GM18909 (cell line): ENCODE results near the gene VAV2.

Experiments used
- ATAC-seq: cut with Tn5 transposase; IDR thresholded peaks from one replicate; pipeline ENCODE4 v1.9.1; 2021; ENCODE audit warnings: mild to moderate bottlenecking; ENCODE audit not compliant: unreplicated experiment, poor library complexity

The VAV2 gene

GRCh38 chr9:133981958-133982681 lies 10.0 kb downstream of the VAV2 start:
- no peak for ATAC-seq

- no peak for ATAC-seq
Measured at GRCh38 chr9:133981589-133981957, 10.6 kb downstream of the VAV2 start.

GRCh38 chr9:133980864-133981588 lies 11.1 kb downstream of the VAV2 start:
- ATAC-seq, result no peak

GRCh38 chr9:133979921-133980863 lies 11.9 kb downstream of the VAV2 start:
- no peak for ATAC-seq

- ATAC-seq, result peak; percentile 54
Measured at GRCh38 chr9:133979273-133979920, 12.7 kb downstream of the VAV2 start.

- no peak for ATAC-seq
Measured at GRCh38 chr9:133978899-133979272, 13.2 kb downstream of the VAV2 start.

- ATAC-seq, result no peak
Measured at GRCh38 chr9:133978226-133978898, 13.8 kb downstream of the VAV2 start.

DNA sequence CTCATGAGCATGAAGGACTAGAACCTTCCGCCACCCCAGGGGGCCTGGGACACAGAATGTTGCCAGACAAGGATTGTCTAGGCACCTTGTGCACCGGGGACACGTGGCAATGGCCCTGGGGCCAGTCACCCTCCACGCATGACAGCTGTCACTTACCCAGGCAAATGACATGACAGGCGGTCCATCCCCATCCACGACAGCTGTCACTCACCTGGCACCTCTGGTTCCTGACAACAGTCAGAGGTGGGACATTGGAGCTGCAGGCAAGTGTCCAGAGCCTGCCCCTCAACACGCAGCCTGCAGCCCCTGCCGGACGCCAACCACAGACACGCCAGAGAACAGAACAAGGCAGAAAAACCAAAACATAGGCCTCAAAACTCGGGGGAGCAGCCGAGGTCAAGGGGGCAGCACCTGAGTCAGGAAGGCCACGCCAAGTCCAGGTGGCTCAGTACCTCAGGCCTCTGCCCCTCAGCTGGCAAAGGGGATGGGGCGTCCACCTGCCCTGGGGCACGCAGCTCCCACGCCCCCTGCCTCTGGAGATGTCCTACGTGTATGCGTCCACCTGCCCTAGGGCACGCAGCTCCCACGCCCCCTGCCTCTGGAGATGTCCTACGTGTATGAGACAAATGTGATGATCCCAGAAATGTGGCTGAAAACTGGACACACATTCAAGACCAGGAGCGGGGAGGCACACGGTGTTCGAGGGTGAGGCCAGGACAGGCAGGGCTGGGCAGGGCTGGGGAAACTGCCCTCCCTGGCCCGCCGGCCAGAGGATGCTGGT lies 14.5 kb downstream of the VAV2 start:
- no peak for ATAC-seq

DNA sequence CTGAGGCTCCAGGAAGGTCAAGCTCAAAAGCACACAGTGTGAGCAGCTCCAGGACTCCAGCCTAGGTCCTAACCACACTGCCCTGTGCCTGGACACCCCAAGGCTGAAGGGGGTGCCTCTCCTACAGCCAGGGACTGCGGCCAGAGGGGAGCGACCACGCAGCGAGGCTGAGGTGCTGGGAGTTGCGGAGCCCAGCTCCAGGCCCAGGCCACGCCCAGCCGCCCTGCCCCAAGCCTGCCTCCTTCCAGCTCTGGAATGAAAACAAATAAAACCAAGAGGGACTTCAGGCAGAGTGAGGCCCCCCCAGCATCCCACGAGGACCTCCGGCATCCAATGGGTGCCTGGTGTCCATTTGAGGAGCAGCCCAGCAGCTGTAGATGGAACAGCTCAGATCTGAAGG lies 15.2 kb downstream of the VAV2 start:
- ATAC-seq, result no peak

DNA sequence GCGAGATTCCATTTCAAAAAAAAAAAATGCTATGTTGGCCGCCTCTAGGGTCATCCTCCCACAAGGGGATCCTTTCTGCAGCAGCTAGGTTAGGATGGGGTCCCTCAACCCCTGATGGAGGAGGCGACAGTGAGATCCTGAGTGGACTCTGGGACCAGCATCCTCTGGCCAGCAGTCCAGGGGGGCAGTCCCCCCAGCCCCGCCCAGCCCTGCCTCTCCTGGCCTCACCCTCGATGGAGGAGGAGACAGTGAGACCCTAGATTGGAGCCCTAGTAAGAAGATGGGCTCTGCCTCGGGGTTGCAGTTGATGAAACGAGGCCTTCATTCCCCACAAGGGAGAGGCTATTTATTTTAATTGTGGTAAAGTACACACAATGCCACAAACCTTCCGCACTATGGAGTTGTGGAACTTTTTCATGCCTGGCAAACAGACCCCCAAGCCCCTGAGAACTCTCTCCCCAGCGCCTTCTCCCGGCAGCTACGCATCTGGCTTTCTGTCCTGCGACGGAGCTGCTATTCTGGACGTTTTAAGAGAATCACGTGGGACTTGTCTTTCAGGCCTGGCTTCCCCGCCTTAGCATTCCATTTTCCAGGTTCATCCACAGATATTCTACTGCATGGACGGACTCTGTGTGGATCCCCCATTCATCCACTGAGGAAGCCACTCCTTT lies 15.8 kb downstream of the VAV2 start:
- ATAC-seq, result no peak

- no peak for ATAC-seq
Measured at GRCh38 chr9:133975511-133975910, 16.6 kb downstream of the VAV2 start.

DNA sequence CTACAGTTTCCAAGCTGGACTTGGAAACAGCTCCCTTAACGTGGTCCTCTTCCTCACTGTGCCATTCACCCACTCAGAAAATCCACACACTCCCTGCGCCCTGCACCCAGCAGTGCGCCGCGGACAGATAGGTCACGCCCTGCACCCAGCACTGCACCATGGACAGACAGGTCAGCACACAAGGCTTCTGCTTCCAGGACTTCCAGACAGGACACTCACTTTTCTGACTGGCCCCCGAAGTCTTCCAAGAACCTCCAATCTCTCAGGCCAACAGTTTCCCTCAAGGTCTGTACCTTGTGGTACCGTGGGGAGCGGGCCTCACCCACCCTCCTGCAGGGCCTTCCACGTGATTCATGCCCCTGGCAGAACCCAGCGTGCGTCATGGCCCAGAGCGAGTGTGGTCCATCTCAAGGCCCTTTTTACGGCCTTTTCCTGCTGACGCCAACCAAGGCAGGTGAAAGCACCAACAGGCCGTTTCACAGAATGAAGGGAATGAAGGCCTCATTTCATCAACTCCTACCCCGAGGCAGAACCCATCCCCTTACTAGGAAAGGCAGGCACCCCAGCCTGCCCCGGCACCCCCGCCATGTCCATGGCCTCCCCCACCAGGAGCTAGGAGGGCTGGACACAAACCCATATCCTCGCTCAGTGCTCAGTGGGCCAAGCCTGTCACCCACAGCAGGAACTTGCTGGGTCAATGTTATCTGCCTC lies 17.3 kb downstream of the VAV2 start:
- no peak for ATAC-seq

GRCh38 chr9:133973791-133974630 lies 18.1 kb downstream of the VAV2 start:
- ATAC-seq, result no peak

DNA sequence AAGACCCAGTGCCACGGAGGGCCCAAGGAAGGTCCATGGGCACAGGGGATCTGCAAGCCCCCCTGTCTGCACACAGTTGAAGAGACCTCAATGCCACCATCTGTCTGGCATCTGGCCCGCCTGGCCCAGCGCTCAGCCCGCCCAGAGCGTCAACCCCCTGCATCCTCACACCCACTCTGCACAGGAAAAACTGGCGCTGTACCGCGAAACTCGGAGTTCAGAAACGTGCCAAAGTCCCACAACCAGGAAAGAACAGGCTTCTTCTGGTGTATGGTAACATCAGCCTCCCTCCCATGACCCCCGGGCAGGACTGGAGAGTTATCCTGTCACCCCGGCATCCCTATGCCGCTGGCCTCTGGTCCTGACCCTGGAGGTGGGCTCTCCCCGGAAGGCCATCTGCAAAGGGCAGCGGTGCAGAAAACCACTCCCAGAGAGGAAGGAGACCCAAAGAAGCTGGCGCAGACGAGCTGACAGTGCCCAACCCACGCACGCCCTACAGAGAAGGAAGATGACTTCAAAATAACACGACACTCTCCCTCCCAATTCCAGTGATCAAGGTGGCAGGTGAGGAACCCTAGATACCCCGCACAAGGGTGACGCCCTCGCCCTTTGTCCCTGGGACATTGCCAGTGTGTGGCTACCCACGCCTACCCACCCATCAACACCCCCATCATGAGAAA lies 18.9 kb downstream of the VAV2 start:
- ATAC-seq, result no peak

DNA sequence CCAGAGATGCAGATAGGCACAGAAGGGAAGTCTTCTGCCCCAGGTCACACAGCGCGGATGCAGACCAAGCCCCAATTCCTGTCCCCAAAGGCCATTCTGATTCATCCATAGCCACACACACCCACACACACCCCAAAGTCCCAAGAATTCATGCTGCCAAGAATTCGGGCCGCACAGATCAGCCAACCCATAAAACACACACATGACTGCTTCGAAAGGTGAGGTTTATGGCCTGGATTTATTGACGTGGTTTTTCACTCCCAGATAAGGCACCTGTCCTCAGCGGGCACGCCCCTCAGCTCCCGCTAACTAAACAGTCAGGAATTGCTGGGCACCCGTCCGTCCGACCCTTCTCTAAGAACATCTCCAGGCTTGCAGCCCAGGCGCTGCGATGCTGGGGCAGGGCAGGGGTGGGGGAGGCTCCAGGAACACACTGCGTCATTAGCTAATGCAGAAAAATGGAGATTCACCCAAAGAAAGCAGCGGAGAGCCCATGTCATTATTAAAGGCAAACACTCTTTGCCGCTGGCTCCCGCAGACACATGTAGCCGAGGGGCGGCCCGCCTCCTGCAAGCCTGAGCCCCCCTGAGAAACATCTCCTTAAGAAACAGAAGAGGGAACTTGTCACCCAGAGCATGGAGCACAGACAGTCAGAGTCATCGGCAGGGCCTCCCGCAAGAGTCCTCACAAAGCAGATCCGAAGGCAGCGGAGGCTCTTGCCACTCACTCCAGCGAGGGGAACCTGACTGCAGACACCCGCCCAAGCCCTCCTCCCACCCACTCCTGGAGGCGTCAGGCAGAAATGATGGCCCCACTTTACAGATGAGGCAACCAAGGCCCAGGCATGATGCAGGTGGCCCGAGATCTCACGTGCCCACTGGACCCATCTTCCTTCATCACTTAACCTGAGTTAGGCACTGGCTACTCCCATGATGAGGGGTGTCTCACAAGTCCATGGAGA lies 19.9 kb downstream of the VAV2 start:
- no peak for ATAC-seq
